Karpas-422 (cell line): ENCODE results near the gene CATSPER3. TPM values are rescaled to one million over a fixed set of nuclear protein-coding genes. Genes with fewer than 3 reads are reported as not detected.

Experiments used
- DNase-seq: peaks from one replicate; pipeline ENCODE4 v3.0.0-alpha.2; 2015
- H2AFZ ChIP-seq: fragments of 200-600 bp; sonication (generic); 2 replicates; pipeline ENCODE4 v1.6.1; 2014; ENCODE audit warnings: antibody characterized with exemption, low read length, mixed read lengths
- H3K27ac ChIP-seq: fragments of 200-600 bp; sonication (generic); 2 replicates; pipeline ENCODE4 v1.5.1; 2014; ENCODE audit warnings: mild to moderate bottlenecking, low read length, moderate library complexity
- H3K27me3 ChIP-seq: fragments of 200-600 bp; sonication (generic); 2 replicates; pipeline ENCODE4 v1.6.1; 2014; ENCODE audit warnings: low read length, mixed read lengths
- H3K36me3 ChIP-seq: fragments of 200-600 bp; sonication (generic); 2 replicates; pipeline ENCODE4 v1.6.1; 2014; ENCODE audit warnings: low read length, mixed read lengths; ENCODE audit not compliant: insufficient read depth
- H3K4me1 ChIP-seq: fragments of 200-600 bp; sonication (generic); 2 replicates; pipeline ENCODE4 v1.6.1; 2014; ENCODE audit warnings: mild to moderate bottlenecking, low read length, mixed read lengths
- H3K4me2 ChIP-seq: fragments of 200-600 bp; sonication (generic); 2 replicates; pipeline ENCODE4 v1.6.1; 2014; ENCODE audit warnings: low read length, low read depth, mild to moderate bottlenecking; ENCODE audit not compliant: poor library complexity, severe bottlenecking
- H3K4me3 ChIP-seq: fragments of 200-600 bp; sonication (generic); 2 replicates; pipeline ENCODE4 v1.5.1; 2014; ENCODE audit warnings: mild to moderate bottlenecking, antibody characterized with exemption, low read length, mixed read lengths
- H3K79me2 ChIP-seq: fragments of 200-600 bp; sonication (generic); 2 replicates; pipeline ENCODE4 v1.6.1; 2014; ENCODE audit warnings: mild to moderate bottlenecking, low read length, mixed read lengths
- H3K9ac ChIP-seq: fragments of 200-600 bp; sonication (generic); 2 replicates; pipeline ENCODE4 v1.6.0; 2014; ENCODE audit warnings: low read length
- H3K9me2 ChIP-seq: fragments of 200-600 bp; sonication (generic), shearing (Covaris generic); replicated peaks from 2 replicates; pipeline ENCODE4 v1.6.0; 2014; ENCODE audit warnings: mild to moderate bottlenecking, low read length, moderate library complexity; ENCODE audit not compliant: insufficient read depth
- H3K9me3 ChIP-seq: fragments of 300-700, 200-600 bp; sonication (generic); 2 replicates; pipeline ENCODE4 v1.6.1; 2014; ENCODE audit warnings: low read length, mixed read lengths
- H4K20me1 ChIP-seq: fragments of 200-600 bp; sonication (generic); 2 replicates; pipeline ENCODE4 v1.6.1; 2014; ENCODE audit warnings: mild to moderate bottlenecking, antibody characterized with exemption, low read length, low read depth; ENCODE audit not compliant: insufficient read depth
- total RNA-seq: library from RNA; depleted of rRNA; stranded (reverse); fragments of >200 nt; shearing (Covaris generic); gene quantifications from 2 replicates; pipeline ENCODE4 v1.2.3, GENCODE V29; 2014; ENCODE audit warnings: low replicate concordance

CATSPER3 gene
- total RNA-seq, 1 experiment from 2014 or later = not detected

DNA sequence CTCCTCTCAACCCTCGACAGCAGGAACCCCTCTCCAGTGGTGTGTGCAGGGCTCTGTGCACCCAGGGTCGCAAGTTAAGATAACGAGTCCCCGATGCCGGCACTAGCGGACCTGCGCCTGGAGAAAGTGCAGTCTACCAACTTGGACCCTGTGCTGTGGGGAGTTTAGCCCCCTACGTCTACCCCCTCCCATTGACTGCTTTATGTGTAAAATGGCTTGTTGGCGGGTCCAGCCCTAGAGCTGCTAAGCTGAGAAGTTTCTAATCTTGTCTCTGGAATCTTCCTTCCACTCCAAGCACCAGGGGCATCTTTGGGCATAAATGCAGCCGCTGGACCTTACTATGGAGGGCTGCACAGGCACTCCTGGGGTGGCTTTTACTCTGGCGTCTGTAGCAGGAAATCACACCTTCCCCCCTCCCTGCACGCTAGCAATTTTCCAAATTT, 73.5 kb downstream of the CATSPER3 start:
- H3K9ac ChIP-seq = no peak overlapping the region; the same call in 1 of the 2 replicates
- no peaks in the 10 kb centered on the region for H4K20me1 ChIP-seq
- no peak overlapping the region for H3K4me2 ChIP-seq
- no peak for DNase-seq
- no peak overlapping the region for H3K4me3 ChIP-seq
- H3K27me3 ChIP-seq = no peaks in the 10 kb centered on the region
- no peaks in the 10 kb centered on the region for H3K9me2 ChIP-seq
- no peaks in the 10 kb centered on the region for H3K9me3 ChIP-seq
- H3K79me2 ChIP-seq = no peaks in the 10 kb centered on the region
- no peaks in the 10 kb centered on the region for H3K36me3 ChIP-seq
- no peak overlapping the region for H2AFZ ChIP-seq
- H3K4me1 ChIP-seq = peaks cover 69% of the 10 kb centered on the region
- H3K27ac ChIP-seq = peak overlapping the region; percentile 88

GRCh38 chr5:135041726-135042125, 74.0 kb downstream of the CATSPER3 start:
- peak overlapping the region; percentile 88 for H3K27ac ChIP-seq
- DNase-seq = peak; percentile 42
- no peaks in the 10 kb centered on the region for H3K36me3 ChIP-seq
- no peak overlapping the region for H3K4me3 ChIP-seq
- peaks cover 69% of the 10 kb centered on the region for H3K4me1 ChIP-seq
- no peak overlapping the region for H2AFZ ChIP-seq
- no peaks in the 10 kb centered on the region for H3K9me3 ChIP-seq
- H3K27me3 ChIP-seq = no peaks in the 10 kb centered on the region
- H4K20me1 ChIP-seq = no peaks in the 10 kb centered on the region
- peak overlapping the region; percentile 34 for H3K4me2 ChIP-seq
- no peaks in the 10 kb centered on the region for H3K9me2 ChIP-seq
- H3K9ac ChIP-seq = peak overlapping the region; percentile 44
- H3K79me2 ChIP-seq = no peaks in the 10 kb centered on the region

DNA sequence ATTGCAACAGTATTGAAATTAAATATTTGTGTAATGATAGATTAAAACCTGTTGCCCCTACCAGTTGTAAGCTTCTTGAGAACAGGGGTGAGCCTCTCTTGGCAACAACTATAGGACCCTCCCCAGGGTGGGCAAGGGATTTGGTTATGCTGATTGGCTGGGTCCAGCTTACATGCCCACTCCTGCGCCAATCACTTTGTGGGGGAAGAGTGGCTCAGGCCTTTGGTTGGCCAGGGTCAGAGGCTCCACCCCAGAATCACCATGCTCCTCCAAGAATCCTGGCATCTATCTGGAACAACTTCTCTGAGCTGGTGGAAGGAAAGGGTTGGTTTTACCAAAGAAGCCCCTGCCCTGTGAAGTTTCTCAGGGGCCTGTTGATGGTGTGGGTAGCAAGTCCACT, 74.9 kb downstream of the CATSPER3 start:
- Histone ChIP-seq H2AFZ (peak overlapping the region; percentile 30; the same call in 1 of the 2 replicates), H3K4me1 (peaks cover 69% of the 10 kb centered on the region), H3K79me2 (no peaks in the 10 kb centered on the region), H3K36me3 (no peaks in the 10 kb centered on the region), H3K4me3 (no peak overlapping the region), H3K9me3 (no peaks in the 10 kb centered on the region), H3K9ac (peak overlapping the region; percentile 53), H3K4me2 (peak overlapping the region; percentile 34), H3K9me2 (no peaks in the 10 kb centered on the region), H3K27me3 (no peaks in the 10 kb centered on the region), H4K20me1 (no peaks in the 10 kb centered on the region), H3K27ac (peak overlapping the region; percentile 88)
- peak; percentile 82 for DNase-seq

GRCh38 chr5:135045488-135045887, 77.8 kb downstream of the CATSPER3 start:
- Histone ChIP-seq H3K9me2 (no peaks in the 10 kb centered on the region), H3K4me2 (peak overlapping the region; percentile 27), H3K9ac (peak overlapping the region; percentile 53), H3K79me2 (no peaks in the 10 kb centered on the region), H3K9me3 (no peaks in the 10 kb centered on the region), H3K27ac (peak overlapping the region; percentile 88), H3K4me3 (no peak overlapping the region), H3K36me3 (no peaks in the 10 kb centered on the region), H2AFZ (no peak overlapping the region), H3K27me3 (no peaks in the 10 kb centered on the region), H3K4me1 (peaks cover 92% of the 10 kb centered on the region), H4K20me1 (no peaks in the 10 kb centered on the region)
- DNase-seq = no peak

DNA sequence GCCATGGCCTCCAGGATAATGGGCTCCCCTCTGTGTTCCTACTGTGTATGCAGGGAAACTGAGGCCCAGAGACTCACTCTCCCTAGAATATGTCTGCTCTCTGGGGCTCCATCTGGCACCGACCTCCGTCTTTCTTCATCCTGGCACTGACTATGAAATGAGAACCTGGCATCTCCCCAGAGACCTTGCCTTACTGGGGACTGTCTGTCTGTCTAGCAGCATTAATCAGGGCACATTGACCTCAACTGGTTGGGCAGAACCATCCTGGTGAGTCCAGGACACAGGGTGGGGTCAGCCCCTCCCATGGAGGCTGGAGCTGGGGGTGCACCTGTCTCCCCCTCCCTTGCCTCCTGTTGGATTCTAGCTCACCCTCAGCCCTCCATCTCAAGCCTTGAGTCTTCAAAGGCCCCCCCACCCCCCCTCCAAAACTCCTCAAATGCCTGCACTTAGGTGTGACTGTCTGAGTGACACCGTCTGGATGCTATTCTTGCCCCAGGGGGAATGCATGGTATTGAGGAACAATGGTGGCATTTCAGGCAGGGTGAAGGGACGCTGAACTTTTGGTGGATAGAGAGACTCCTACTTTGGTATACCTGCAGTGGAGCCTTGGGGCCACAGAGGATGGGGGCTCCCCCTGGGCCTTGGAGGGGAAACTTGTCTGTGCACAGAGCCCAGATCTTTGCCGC, 79.1 kb downstream of the CATSPER3 start:
- H3K27me3 ChIP-seq = no peaks in the 10 kb centered on the region
- no peaks in the 10 kb centered on the region for H3K36me3 ChIP-seq
- no peaks in the 10 kb centered on the region for H3K79me2 ChIP-seq
- peak overlapping the region; percentile 88 for H3K27ac ChIP-seq
- H3K4me2 ChIP-seq = peak overlapping the region; percentile 31
- H4K20me1 ChIP-seq = no peaks in the 10 kb centered on the region
- DNase-seq = peak; percentile 64
- peaks cover 94% of the 10 kb centered on the region for H3K4me1 ChIP-seq
- no peaks in the 10 kb centered on the region for H3K9me3 ChIP-seq
- no peak overlapping the region for H3K4me3 ChIP-seq
- peak overlapping the region; percentile 53 for H3K9ac ChIP-seq
- no peak overlapping the region for H2AFZ ChIP-seq
- H3K9me2 ChIP-seq = no peaks in the 10 kb centered on the region

DNA sequence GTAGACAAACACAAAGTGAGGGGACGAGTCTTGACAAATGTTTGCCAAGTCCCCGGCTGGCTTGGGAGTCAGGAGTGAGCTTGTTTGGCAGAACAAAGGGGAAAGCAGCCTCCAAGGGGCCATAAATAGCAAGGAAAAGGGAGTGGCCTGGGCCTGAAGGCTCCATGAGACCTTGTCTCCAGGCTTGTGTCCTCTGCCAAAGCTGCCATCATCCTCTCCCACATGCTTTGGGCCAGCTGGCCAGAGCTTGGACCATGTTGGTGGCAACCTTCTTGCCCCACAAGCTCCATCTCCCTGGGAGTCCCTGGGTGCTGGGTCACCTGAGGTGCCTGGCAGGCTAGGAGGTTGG, 79.6 kb downstream of the CATSPER3 start:
- no peaks in the 10 kb centered on the region for H3K9me3 ChIP-seq
- peak overlapping the region; percentile 31 for H3K4me2 ChIP-seq
- H3K9me2 ChIP-seq = no peaks in the 10 kb centered on the region
- no peak for DNase-seq
- H3K9ac ChIP-seq = peak overlapping the region; percentile 40
- no peaks in the 10 kb centered on the region for H4K20me1 ChIP-seq
- H3K4me3 ChIP-seq = no peak overlapping the region
- peaks cover 94% of the 10 kb centered on the region for H3K4me1 ChIP-seq
- no peak overlapping the region for H2AFZ ChIP-seq
- H3K36me3 ChIP-seq = no peaks in the 10 kb centered on the region
- no peaks in the 10 kb centered on the region for H3K79me2 ChIP-seq
- H3K27ac ChIP-seq = peak overlapping the region; percentile 88
- H3K27me3 ChIP-seq = no peaks in the 10 kb centered on the region

DNA sequence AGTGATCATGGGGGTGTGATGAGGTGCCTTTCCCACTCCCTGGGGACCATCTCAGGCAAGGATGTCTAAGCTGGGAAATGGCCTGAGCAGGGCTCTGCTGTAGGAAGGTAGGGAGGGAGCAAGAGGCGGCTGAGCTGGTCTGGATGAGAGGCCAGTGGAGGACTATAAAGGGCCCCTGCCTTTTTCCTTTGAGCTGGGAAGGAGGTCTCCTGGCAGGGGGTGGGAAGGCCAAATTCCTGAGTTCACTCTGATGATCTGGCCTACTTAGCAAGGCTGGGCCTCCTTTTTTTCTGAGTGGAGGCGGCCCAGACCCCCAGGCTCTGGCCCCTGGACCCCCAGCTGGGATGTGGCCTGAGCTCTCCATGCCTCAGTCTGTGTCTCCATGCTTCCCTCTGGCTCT, 80.6 kb downstream of the CATSPER3 start:
- H3K27ac ChIP-seq = peak overlapping the region; percentile 88
- H3K4me1 ChIP-seq = peaks cover 94% of the 10 kb centered on the region
- H2AFZ ChIP-seq = no peak overlapping the region
- H3K79me2 ChIP-seq = no peaks in the 10 kb centered on the region
- H4K20me1 ChIP-seq = no peaks in the 10 kb centered on the region
- H3K9me2 ChIP-seq = no peaks in the 10 kb centered on the region
- no peak overlapping the region for H3K4me2 ChIP-seq
- peak overlapping the region; percentile 29; the same call in 1 of the 2 replicates for H3K9ac ChIP-seq
- H3K9me3 ChIP-seq = no peaks in the 10 kb centered on the region
- no peak overlapping the region for H3K4me3 ChIP-seq
- no peaks in the 10 kb centered on the region for H3K27me3 ChIP-seq
- H3K36me3 ChIP-seq = no peaks in the 10 kb centered on the region
- DNase-seq = no peak

GRCh38 chr5:135048930-135049329, 81.2 kb downstream of the CATSPER3 start:
- Histone ChIP-seq H3K4me1 (peaks cover 93% of the 10 kb centered on the region), H3K4me2 (peak overlapping the region; percentile 11), H4K20me1 (no peaks in the 10 kb centered on the region), H3K79me2 (no peaks in the 10 kb centered on the region), H2AFZ (0 out of 2 replicates have a peak overlapping the region, but pooled peaks have one; percentile 19), H3K9me3 (no peaks in the 10 kb centered on the region), H3K27ac (peak overlapping the region; percentile 88), H3K4me3 (no peak overlapping the region), H3K9ac (peak overlapping the region; percentile 29; the same call in 1 of the 2 replicates), H3K27me3 (no peaks in the 10 kb centered on the region), H3K36me3 (no peaks in the 10 kb centered on the region), H3K9me2 (no peaks in the 10 kb centered on the region)
- DNase-seq = no peak
